GM12878 (cell line): ENCODE measurements around the gene PTGFRN.

Experiments used
- CREB1 ChIP-seq: IDR thresholded peaks from 2 replicates; pipeline ENCODE4 v1.6.1; 2012; ENCODE audit warnings: low read depth, mild to moderate bottlenecking, inconsistent platforms
- ETV6 ChIP-seq, 2 experiments: fragments of 450-650 bp in 1 of 2; IDR thresholded peaks in 1 of 2; conservative IDR thresholded peaks in 1 of 2; 2 replicates each; pipeline ENCODE4 v1.6.1; 2014; ENCODE audit warnings: antibody characterized with exemption in 1 of 2, borderline replicate concordance in 1 of 2, low read depth in 1 of 2, mild to moderate bottlenecking in 1 of 2, moderate library complexity in 1 of 2
- RELA ChIP-seq: fragments of 450-650 bp; IDR thresholded peaks from 2 replicates; pipeline ENCODE4 v1.8.0; 2014; ENCODE audit warnings: borderline replicate concordance; ENCODE audit not compliant: partially characterized antibody
- SREBF1 ChIP-seq: IDR thresholded peaks from 2 replicates; pipeline ENCODE4 v1.6.1; 2012; ENCODE audit warnings: mild to moderate bottlenecking, low read length
- TF ChIP-seq, protein P1 (sequence below), 3 experiments: IDR thresholded peaks in 2 of 3; conservative IDR thresholded peaks in 1 of 3; 2 replicates each; pipeline ENCODE4 v1.5.1; 2011; ENCODE audit warnings: low read depth in 3 of 3, low read length in 3 of 3, mild to moderate bottlenecking in 3 of 3, control low read depth in 2 of 3, moderate library complexity in 2 of 3, inconsistent platforms in 1 of 3, mixed read lengths in 1 of 3; ENCODE audit not compliant: control insufficient read depth in 2 of 3, insufficient read depth in 1 of 3; ENCODE audit errors: extremely low read depth in 1 of 3

DNA sequence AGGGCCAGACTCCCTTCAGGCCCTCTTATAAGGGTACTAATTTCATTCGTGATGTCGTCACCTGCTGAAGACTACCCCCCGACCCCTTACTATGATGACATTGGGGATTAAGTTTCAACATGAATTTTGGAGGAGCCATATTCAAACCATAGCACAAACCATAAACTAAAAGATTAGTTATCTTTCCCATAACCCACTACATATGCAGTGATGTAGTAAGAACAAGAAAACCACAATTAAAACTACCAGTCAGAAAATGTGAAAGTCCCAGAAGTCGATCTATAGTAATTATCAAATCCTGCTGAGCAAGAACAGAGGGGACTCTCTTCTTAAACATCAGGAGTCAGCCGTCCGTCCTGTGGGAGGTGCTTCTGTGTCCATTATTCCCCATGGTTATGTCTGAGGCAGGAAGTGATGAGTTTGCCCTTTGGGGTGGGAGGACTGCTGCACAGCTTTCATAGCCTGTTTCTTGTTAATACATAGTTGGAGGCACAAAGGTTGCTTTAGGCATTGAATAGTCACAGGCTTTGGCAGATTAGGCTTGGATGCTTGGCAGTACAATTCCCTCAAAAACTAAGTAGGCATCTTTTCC is 35.9 kb upstream of the PTGFRN start:
- TF ChIP-seq, protein P1, sequence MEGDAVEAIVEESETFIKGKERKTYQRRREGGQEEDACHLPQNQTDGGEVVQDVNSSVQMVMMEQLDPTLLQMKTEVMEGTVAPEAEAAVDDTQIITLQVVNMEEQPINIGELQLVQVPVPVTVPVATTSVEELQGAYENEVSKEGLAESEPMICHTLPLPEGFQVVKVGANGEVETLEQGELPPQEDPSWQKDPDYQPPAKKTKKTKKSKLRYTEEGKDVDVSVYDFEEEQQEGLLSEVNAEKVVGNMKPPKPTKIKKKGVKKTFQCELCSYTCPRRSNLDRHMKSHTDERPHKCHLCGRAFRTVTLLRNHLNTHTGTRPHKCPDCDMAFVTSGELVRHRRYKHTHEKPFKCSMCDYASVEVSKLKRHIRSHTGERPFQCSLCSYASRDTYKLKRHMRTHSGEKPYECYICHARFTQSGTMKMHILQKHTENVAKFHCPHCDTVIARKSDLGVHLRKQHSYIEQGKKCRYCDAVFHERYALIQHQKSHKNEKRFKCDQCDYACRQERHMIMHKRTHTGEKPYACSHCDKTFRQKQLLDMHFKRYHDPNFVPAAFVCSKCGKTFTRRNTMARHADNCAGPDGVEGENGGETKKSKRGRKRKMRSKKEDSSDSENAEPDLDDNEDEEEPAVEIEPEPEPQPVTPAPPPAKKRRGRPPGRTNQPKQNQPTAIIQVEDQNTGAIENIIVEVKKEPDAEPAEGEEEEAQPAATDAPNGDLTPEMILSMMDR (IDR thresholded peaks at IDR 0.05 in 2 of 3, conservative IDR thresholded peaks at IDR 0.05 in 1 of 3; ENCODE audit: control insufficient read depth in 2 of 3, extremely low read depth in 1 of 3, insufficient read depth in 1 of 3, low read depth in 3 of 3, low read length in 3 of 3): no peak
- TF ChIP-seq CREB1 (no peak), ETV6 (conservative IDR thresholded peaks at IDR 0.05 in 1 of 2, IDR thresholded peaks at IDR 0.05 in 1 of 2; ENCODE audit: borderline replicate concordance in 1 of 2, low read depth in 1 of 2) (no peak), RELA (no peak), SREBF1 (no peak)
